BE2C (cell line): ENCODE data around the gene PSPC1.

ENCODE experiments used
- DNase-seq: peaks from one replicate; pipeline ENCODE4 v3.0.0-alpha.2; 2020
- H3K27me3 ChIP-seq: fragments of 250-450 bp; sonication (Bioruptor Pico); 2 replicates; pipeline ENCODE4 v1.5.1; 2020; ENCODE audit warnings: mild to moderate bottlenecking
- H3K36me3 ChIP-seq: fragments of 250-450 bp; sonication (Bioruptor Pico); 2 replicates; pipeline ENCODE4 v1.5.1; 2020; ENCODE audit warnings: mild to moderate bottlenecking
- H3K4me1 ChIP-seq: fragments of 250-450 bp; sonication (Bioruptor Pico); 2 replicates; pipeline ENCODE4 v1.5.1; 2020
- H3K4me3 ChIP-seq: 2 replicates; pipeline ENCODE4 v1.5.1; 2011; ENCODE audit warnings: low read depth, low read length
- H3K9me3 ChIP-seq: fragments of 250-450 bp; sonication (Bioruptor Pico); 2 replicates; pipeline ENCODE4 v1.5.1; 2020
- TF ChIP-seq, protein P1 (sequence below): IDR thresholded peaks from 2 replicates; pipeline ENCODE4 v1.5.1; 2012; ENCODE audit warnings: mild to moderate bottlenecking, low read depth, low read length

Gene PSPC1

DNA sequence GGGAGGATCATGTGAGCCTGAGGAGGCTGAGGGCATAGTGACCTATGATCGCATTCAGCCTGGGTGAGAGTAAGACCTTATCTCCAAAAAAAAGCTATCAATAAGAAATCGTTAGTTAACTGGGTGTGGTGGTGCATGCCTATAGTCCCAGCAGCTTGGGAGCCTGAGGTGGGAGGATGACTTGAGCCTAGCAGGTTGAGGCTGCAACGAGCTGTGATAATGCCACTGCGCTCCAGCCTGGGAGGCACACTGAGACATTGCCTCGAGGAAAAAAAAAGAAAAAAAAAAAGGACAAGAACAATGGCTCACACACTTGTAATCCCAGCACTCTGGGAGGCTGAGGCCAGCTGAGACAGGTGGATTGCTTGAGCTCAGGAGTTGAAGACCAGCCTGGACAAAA, 16.2 kb downstream of the PSPC1 start:
- H3K36me3 ChIP-seq: peaks cover 61% of the 10 kb centered on the region
- H3K9me3 ChIP-seq: no peaks in the 10 kb centered on the region
- no peaks in the 10 kb centered on the region for H3K27me3 ChIP-seq
- H3K4me1 ChIP-seq: no peaks in the 10 kb centered on the region
- DNase-seq: no peak
- TF ChIP-seq, protein P1, sequence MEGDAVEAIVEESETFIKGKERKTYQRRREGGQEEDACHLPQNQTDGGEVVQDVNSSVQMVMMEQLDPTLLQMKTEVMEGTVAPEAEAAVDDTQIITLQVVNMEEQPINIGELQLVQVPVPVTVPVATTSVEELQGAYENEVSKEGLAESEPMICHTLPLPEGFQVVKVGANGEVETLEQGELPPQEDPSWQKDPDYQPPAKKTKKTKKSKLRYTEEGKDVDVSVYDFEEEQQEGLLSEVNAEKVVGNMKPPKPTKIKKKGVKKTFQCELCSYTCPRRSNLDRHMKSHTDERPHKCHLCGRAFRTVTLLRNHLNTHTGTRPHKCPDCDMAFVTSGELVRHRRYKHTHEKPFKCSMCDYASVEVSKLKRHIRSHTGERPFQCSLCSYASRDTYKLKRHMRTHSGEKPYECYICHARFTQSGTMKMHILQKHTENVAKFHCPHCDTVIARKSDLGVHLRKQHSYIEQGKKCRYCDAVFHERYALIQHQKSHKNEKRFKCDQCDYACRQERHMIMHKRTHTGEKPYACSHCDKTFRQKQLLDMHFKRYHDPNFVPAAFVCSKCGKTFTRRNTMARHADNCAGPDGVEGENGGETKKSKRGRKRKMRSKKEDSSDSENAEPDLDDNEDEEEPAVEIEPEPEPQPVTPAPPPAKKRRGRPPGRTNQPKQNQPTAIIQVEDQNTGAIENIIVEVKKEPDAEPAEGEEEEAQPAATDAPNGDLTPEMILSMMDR: no peak
- no peak overlapping the region for H3K4me3 ChIP-seq

DNA sequence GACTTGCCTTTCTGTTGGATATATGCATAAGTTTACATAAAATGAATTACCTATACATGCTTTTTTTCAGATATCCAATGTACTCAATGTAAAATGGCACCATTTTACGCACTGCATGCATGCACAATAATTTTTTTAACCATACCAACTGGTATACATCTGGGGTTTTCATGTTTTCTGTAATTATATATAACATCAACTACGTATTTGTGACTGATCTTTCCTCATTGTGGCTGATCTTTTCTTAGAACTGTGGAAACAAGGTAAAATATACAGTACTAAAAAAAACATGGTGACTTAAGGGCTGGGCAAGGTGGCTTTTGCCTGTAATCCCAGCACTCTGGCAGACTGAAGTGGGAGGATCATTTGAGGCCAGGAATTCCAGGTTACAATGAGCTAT, 18.5 kb downstream of the PSPC1 start:
- TF ChIP-seq, protein P1: no peak
- no peaks in the 10 kb centered on the region for H3K9me3 ChIP-seq
- no peaks in the 10 kb centered on the region for H3K4me1 ChIP-seq
- no peaks in the 10 kb centered on the region for H3K27me3 ChIP-seq
- H3K4me3 ChIP-seq: no peak overlapping the region
- DNase-seq: no peak
- H3K36me3 ChIP-seq: peaks cover 62% of the 10 kb centered on the region

DNA sequence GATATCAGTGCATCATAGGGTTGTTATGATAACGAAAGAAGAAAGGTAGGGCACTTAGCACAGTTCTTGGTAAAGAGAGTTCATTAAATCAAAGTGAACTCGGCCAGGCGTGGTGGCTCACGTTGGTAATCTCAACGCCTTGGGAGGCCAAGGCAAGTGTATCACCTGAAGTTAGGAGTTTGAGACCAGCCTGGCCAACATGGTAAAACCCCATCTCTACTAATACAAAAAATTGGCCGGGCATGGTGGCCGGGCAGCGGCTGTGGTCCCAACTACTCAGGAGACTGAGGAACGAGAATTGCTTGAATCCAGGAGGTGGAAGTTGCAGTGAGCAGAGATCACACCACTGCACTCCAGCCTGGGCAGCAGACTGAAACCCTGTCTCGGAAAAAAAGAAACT, 19.1 kb downstream of the PSPC1 start:
- no peaks in the 10 kb centered on the region for H3K27me3 ChIP-seq
- peaks cover 66% of the 10 kb centered on the region for H3K36me3 ChIP-seq
- no peaks in the 10 kb centered on the region for H3K9me3 ChIP-seq
- H3K4me1 ChIP-seq: no peaks in the 10 kb centered on the region
- no peak for DNase-seq
- TF ChIP-seq, protein P1: no peak
- H3K4me3 ChIP-seq: no peak overlapping the region

DNA sequence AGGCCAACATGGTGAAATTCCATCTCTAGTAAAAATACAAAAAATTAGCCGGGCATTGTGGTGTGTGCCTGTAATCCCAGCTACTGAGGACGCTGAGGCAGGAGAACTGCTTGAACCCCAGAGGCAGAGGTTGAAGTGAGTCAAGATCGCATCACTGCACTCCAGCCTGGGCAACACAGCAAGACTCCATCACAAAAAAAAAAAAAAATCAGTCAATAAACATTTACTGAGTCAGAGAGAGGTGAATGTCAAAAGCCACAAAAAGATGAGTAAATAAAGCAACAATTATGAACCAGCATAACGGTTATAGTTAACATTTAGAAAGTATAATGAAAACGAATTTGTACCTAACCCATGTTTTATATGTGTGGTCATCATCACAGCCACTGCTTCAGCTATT, 23.1 kb downstream of the PSPC1 start:
- Histone ChIP-seq H3K36me3 (peaks cover 91% of the 10 kb centered on the region), H3K4me3 (no peak overlapping the region), H3K9me3 (no peaks in the 10 kb centered on the region), H3K27me3 (no peaks in the 10 kb centered on the region), H3K4me1 (no peaks in the 10 kb centered on the region)
- DNase-seq: no peak
- TF ChIP-seq, protein P1: no peak

DNA sequence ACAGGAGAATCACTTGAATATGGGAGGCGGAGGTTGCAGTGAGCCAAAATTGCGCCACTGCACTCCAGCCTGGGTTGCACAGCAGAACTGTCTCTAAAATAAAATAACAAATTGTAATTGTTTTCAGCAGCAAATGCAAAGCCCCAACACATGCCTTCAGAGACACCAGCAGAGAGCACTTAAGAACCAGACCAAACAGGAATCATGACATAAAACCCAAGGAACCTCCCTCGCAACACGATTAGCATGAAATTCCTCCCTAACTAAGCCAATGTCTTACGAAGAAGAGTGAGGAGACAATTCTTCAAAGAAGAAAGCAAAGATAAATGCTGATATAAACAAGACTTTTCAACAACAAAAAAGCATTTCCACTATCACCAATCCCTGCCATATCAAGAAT, 40.1 kb downstream of the PSPC1 start:
- DNase-seq: no peak
- no peaks in the 10 kb centered on the region for H3K4me1 ChIP-seq
- TF ChIP-seq, protein P1: no peak
- H3K27me3 ChIP-seq: no peaks in the 10 kb centered on the region
- H3K9me3 ChIP-seq: no peaks in the 10 kb centered on the region
- peaks cover 61% of the 10 kb centered on the region for H3K36me3 ChIP-seq
- no peak overlapping the region for H3K4me3 ChIP-seq

DNA sequence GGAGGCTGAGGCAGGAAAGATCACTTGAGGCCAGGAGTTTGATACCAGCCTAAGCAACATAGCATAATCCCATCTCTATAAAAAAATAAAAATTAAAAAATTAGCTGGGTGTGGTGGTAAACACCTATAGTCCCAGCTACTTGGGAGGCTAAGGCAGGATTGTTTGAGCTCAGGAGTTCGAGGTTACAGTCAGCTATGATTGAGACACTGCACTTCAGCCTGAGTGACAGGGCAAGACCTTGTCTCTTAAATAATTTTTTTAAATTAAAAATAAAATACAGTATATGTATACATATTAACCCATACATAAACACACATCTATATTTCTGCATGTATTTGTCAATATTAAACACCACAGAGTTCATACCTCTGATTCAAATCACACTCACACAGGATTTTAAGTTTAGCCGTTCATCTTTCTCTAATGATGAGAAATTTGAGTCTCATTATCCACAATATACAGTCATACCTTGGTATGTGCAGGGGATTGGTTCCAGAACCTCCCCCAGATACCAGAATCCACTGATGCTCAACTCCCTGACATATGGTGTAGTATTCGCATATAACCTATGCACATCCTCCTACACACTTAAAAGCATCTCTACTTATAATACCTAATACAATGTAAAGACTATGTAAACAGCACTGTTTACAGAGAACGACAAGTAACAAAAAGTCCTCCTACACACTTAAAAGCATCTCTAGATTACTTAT, 44.7 kb downstream of the PSPC1 start:
- H3K4me1 ChIP-seq: no peaks in the 10 kb centered on the region
- H3K4me3 ChIP-seq: no peak overlapping the region
- peaks cover 64% of the 10 kb centered on the region for H3K36me3 ChIP-seq
- TF ChIP-seq, protein P1: no peak
- no peaks in the 10 kb centered on the region for H3K9me3 ChIP-seq
- no peaks in the 10 kb centered on the region for H3K27me3 ChIP-seq
- DNase-seq: no peak
